Measurements from ENCODE around the gene MGLL.

The MGLL gene

GRCh38 chr3:127794972-127795371 is 27.3 kb downstream of the MGLL start:
- no peak for TF ChIP-seq CTCF (conservative IDR thresholded peaks at IDR 0.05)
- TF ChIP-seq ZFX (IDR thresholded peaks at IDR 0.05): no peak
- no peak overlapping the region for H3K27ac ChIP-seq

DNA sequence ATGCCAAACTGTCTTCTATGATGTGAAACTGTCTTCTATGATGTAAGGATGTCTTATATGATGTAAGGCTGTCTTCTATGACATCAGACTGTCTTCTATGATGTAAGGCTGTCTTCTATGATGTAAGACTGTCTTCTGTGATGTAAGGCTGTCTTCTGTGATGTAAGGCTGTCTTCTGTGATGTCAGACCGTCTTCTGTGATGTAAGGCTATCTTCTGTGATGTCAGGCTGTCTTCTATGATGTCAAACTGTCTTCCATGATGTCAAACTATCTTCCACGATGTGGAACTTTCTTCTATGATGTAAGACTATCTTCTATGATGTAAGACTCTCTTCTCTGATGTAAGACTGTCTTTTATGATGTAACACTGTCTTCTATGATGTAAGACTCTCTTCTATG is 27.9 kb downstream of the MGLL start:
- H3K27ac ChIP-seq: no peak overlapping the region
- TF ChIP-seq CTCF (conservative IDR thresholded peaks at IDR 0.05) (no peak), ZFX (IDR thresholded peaks at IDR 0.05) (no peak)

DNA sequence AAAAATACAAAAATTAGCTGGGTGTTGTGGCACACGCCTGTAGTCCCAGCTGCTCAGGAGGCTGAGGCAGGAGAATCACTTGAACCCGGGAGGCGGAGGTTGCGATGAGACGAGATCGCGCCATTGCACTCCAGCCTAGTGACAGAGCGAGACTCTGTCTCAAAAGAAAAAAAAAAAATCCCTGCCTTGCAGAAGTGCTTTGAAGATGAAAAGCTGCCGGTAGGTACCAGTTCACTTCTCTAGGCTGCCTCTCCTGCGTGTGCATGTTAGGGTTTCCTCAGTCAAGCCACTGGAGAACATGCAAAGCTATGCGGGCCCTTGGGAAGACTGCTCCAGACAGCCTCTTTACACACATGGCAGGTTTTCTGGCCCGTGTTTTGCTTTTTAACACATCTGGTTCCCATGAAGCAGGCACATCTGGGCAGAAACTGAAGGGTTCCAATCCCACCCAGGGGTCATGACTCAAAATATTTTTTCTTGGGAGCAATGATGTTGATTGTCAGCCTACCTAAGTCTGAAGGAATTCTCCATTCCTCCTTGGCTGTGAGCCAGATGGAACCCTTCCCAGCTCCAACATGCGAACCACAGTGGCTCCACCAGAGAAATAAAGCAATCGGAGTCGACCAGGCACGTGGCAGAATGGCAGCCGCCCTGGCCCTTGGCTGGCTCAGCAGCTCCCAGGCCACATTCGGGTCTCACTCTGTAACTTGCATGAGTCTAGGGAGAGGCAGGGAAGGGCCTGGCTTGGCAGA is 29.6 kb downstream of the MGLL start:
- no peak overlapping the region for H3K27ac ChIP-seq
- no peak for TF ChIP-seq CTCF (conservative IDR thresholded peaks at IDR 0.05)
- TF ChIP-seq ZFX (IDR thresholded peaks at IDR 0.05): no peak

DNA sequence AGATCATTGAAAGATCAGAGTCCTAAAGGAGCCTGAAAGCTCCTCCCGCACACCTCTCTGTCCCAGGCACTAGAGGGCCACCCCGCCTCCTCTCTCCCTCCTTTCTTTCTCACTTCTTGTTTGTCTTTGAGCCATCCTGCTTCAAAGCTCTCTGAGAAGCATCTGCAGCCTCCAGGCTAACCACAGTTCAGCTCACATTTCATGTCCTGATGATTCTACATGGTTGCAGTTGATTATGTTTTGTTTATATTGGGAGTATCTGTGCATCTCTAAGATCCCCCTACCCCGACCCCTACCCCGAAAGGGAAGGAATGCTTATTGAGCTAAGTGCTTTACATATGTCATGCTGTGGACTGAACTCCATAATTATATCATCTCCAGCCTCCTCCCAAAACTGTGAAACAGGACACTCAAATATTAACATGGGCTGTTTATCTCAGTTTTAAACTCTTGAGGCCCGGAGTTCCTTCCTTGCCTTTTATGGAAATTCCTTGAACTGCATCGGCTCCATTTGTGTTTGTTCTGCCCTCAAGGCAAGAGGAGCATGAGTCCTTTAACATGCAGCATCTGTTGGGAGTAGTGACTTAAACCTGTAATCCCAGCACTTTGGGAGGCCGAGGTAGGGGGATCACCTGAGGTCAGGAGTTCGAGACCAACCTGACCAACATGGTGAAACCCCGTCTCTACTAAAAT is 30.9 kb downstream of the MGLL start:
- TF ChIP-seq CTCF (conservative IDR thresholded peaks at IDR 0.05) (no peak), ZFX (IDR thresholded peaks at IDR 0.05) (no peak)
- H3K27ac ChIP-seq: no peak overlapping the region; the same call in 1 of the 2 replicates

GRCh38 chr3:127790882-127791183 is 31.5 kb downstream of the MGLL start:
- no peak overlapping the region; the same call in 1 of the 2 replicates for H3K27ac ChIP-seq
- TF ChIP-seq ZFX (IDR thresholded peaks at IDR 0.05): no peak
- TF ChIP-seq CTCF (conservative IDR thresholded peaks at IDR 0.05): no peak

GRCh38 chr3:127789990-127790881 is 32.1 kb downstream of the MGLL start:
- no peak overlapping the region; the same call in 1 of the 2 replicates for H3K27ac ChIP-seq
- no peak for TF ChIP-seq CTCF (conservative IDR thresholded peaks at IDR 0.05)
- TF ChIP-seq ZFX (IDR thresholded peaks at IDR 0.05): no peak

- TF ChIP-seq CTCF (conservative IDR thresholded peaks at IDR 0.05) (no peak), ZFX (IDR thresholded peaks at IDR 0.05) (no peak)
- no peak overlapping the region for H3K27ac ChIP-seq
These were observed 33.3 kb downstream of the MGLL start for GRCh38 chr3:127789051-127789450.

Measured in C4-2B (cell line).